CD14-positive monocyte (primary cell): ENCODE results near the gene IGHMBP2. TPM values are rescaled to one million over a fixed set of nuclear protein-coding genes. Genes with fewer than 3 reads are reported as not detected.

Source experiments
- DNase-seq, 3 donors: peaks; one replicate each; pipeline ENCODE4 v3.0.0-alpha.2; 2011 to 2022
- H2AFZ ChIP-seq: 2 replicates; pipeline ENCODE4 v1.6.0; 2012; ENCODE audit warnings: mild to moderate bottlenecking, low read depth, low read length, inconsistent platforms; ENCODE audit not compliant: insufficient read depth, poor library complexity, severe bottlenecking
- H3K27ac ChIP-seq, 2 donors: 1 replicate in 1 of 2; 2 replicates in 1 of 2; pipeline ENCODE4 v1.5.1; 2012 to 2013; ENCODE audit warnings: low read length in 2 of 2, control low read depth in 1 of 2, inconsistent platforms in 1 of 2, low read depth in 1 of 2, mild to moderate bottlenecking in 1 of 2
- H3K27me3 ChIP-seq, 2 donors: one replicate each; pipeline versions ENCODE4 v1.6.0 to v1.6.1; 2011 to 2013; ENCODE audit warnings: low read length in 2 of 2; ENCODE audit not compliant: control insufficient read depth in 2 of 2, insufficient read depth in 2 of 2
- H3K36me3 ChIP-seq, 2 donors: replicated peaks in 1 of 2; 1 replicate in 1 of 2; 2 replicates in 1 of 2; pipeline versions ENCODE4 v1.5.1 to v1.6.1; 2012 to 2013; ENCODE audit warnings: low read length in 2 of 2, control low read depth in 1 of 2, inconsistent platforms in 1 of 2, mild to moderate bottlenecking in 1 of 2; ENCODE audit not compliant: insufficient read depth in 2 of 2, control insufficient read depth in 1 of 2
- H3K4me1 ChIP-seq, 2 donors: 1 replicate in 1 of 2; 2 replicates in 1 of 2; pipeline versions ENCODE4 v1.5.1 to v1.6.1; 2012 to 2013; ENCODE audit warnings: low read length in 2 of 2, control low read depth in 1 of 2, inconsistent platforms in 1 of 2, mild to moderate bottlenecking in 1 of 2, moderate library complexity in 1 of 2; ENCODE audit not compliant: insufficient read depth in 2 of 2, control insufficient read depth in 1 of 2
- H3K4me2 ChIP-seq: replicated peaks from 2 replicates; pipeline ENCODE3; 2012; ENCODE audit warnings: low read length, moderate library complexity, mild to moderate bottlenecking; ENCODE audit not compliant: poor library complexity, severe bottlenecking; ENCODE audit errors: extremely low read depth
- H3K4me3 ChIP-seq, 3 experiments: fragments of 200-600 bp in 1 of 3; sonication (generic) in 1 of 3; replicated peaks in 1 of 3; 1 replicate in 2 of 3; 2 replicates in 1 of 3; pipeline ENCODE4 v1.5.1; 2011 to 2013; ENCODE audit warnings: low read length in 3 of 3, mild to moderate bottlenecking in 3 of 3, control low read depth in 2 of 3, low read depth in 2 of 3, inconsistent platforms in 1 of 3, moderate library complexity in 1 of 3
- H3K79me2 ChIP-seq: 2 replicates; pipeline ENCODE4 v1.6.0; 2012; ENCODE audit warnings: mild to moderate bottlenecking, control low read depth, inconsistent platforms, low read length, moderate library complexity; ENCODE audit not compliant: insufficient read depth
- H3K9ac ChIP-seq: 2 replicates; pipeline ENCODE4 v1.6.0; 2017; ENCODE audit warnings: low read length, mild to moderate bottlenecking; ENCODE audit not compliant: insufficient read depth, poor library complexity, severe bottlenecking
- H3K9me3 ChIP-seq, 2 donors: replicated peaks in 1 of 2; 1 replicate in 1 of 2; 2 replicates in 1 of 2; pipeline versions ENCODE4 v1.5.1 to v1.6.1; 2012 to 2013; ENCODE audit warnings: low read length in 2 of 2, control low read depth in 1 of 2; ENCODE audit not compliant: control insufficient read depth in 1 of 2, insufficient read depth in 1 of 2
- H4K20me1 ChIP-seq: 2 replicates; pipeline ENCODE4 v1.6.0; 2012; ENCODE audit warnings: mild to moderate bottlenecking, low read length, control low read depth, moderate library complexity; ENCODE audit not compliant: insufficient read depth
- H3K27ac Mint-ChIP-seq, 7 donors: one replicate each; pipeline ENCODE4 v1.8.0; 2020; ENCODE audit warnings: mild to moderate bottlenecking in 7 of 7, mixed read lengths in 7 of 7, moderate library complexity in 6 of 7, inconsistent platforms in 2 of 7
- H3K27me3 Mint-ChIP-seq, 3 donors: one replicate each; pipeline ENCODE4 v1.8.0; 2021 to 2022; ENCODE audit warnings: low read depth in 3 of 3, mild to moderate bottlenecking in 3 of 3, mixed read lengths in 3 of 3, moderate library complexity in 3 of 3, inconsistent platforms in 1 of 3
- H3K36me3 Mint-ChIP-seq, 2 donors: one replicate each; pipeline ENCODE4 v1.8.0; 2020; ENCODE audit warnings: mixed read lengths in 2 of 2, inconsistent platforms in 1 of 2, mild to moderate bottlenecking in 1 of 2
- H3K4me1 Mint-ChIP-seq: one replicate; pipeline ENCODE4 v1.8.0; 2020; ENCODE audit warnings: mild to moderate bottlenecking, mixed read lengths
- H3K4me3 Mint-ChIP-seq, 2 donors: one replicate each; pipeline ENCODE4 v1.8.0; 2020; ENCODE audit warnings: mild to moderate bottlenecking in 2 of 2, mixed read lengths in 2 of 2, moderate library complexity in 1 of 2
- H3K9me3 Mint-ChIP-seq, 7 donors: one replicate each; pipeline ENCODE4 v1.8.0; 2020 to 2022; ENCODE audit warnings: mixed read lengths in 7 of 7, mild to moderate bottlenecking in 6 of 7, moderate library complexity in 6 of 7, inconsistent platforms in 2 of 7
- WGBS: methylation state at CpG from one replicate; pipeline ENCODE4 v1.1.5; 2013; ENCODE audit warnings: missing lambda C conversion rate; ENCODE audit not compliant: insufficient coverage; 5-methylcytosine and 5-hydroxymethylcytosine counted together
- intact Hi-C, 2 donors: fragments of 100-400 bp; cut with micrococcal nuclease; formaldehyde crosslinking; loops; one replicate each; pipeline versions ENCODE4 v1.15.0 to v1.15.1; 2023
- polyA plus RNA-seq, 3 donors: library from polyadenylated mRNA; depleted of rRNA in 1 of 3; unstranded in 2 of 3; stranded (reverse) in 1 of 3; fragments of 300-500 nt in 2 of 3; fragments of >200 nt in 1 of 3; fragmentation: Illumina TruSeq in 2 of 3; gene quantifications; 1 replicate in 2 of 3; 2 replicates in 1 of 3; pipeline ENCODE4 v1.2.3, GENCODE V29; 2012 to 2021
- TF ChIP-seq, protein P1 (sequence below): fragments of 200-600 bp; IDR thresholded peaks from one replicate; pipeline ENCODE4 v1.8.0; 2022; ENCODE audit warnings: antibody characterized with exemption, mild to moderate bottlenecking

IGHMBP2 gene
- polyA plus RNA-seq, 3 donors: 3.9 to 14.9 (median 6.0) TPM

DNA sequence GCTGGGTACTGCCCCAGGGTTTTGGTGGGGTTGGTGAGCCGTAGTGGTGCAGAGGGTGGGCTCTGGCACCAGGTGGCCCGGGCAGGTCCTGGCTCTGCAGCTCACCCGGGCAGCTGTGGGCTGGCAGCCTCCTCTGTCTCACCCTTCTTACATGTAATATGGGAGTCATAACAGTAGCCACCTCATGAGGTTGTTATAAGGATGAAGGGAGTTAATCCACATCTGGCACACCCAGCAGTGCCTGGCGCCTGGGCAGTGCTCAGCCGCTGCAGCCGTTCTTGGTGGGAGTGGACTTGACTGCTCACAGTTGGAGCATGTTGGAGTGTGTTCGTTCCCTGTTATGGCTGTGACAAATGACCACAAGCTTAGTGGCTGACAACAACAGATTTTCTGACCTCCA, 28.7 kb downstream of the IGHMBP2 start:
- peaks cover 67 to 85% of the 10 kb centered on the region in 2 donors for H3K36me3 Mint-ChIP-seq
- H3K27me3 ChIP-seq: no peaks in the 10 kb centered on the region
- H2AFZ ChIP-seq: no peak overlapping the region
- intact Hi-C loops: no loop called here
- no peaks in the 10 kb centered on the region for H3K9me3 Mint-ChIP-seq
- TF ChIP-seq, protein P1, sequence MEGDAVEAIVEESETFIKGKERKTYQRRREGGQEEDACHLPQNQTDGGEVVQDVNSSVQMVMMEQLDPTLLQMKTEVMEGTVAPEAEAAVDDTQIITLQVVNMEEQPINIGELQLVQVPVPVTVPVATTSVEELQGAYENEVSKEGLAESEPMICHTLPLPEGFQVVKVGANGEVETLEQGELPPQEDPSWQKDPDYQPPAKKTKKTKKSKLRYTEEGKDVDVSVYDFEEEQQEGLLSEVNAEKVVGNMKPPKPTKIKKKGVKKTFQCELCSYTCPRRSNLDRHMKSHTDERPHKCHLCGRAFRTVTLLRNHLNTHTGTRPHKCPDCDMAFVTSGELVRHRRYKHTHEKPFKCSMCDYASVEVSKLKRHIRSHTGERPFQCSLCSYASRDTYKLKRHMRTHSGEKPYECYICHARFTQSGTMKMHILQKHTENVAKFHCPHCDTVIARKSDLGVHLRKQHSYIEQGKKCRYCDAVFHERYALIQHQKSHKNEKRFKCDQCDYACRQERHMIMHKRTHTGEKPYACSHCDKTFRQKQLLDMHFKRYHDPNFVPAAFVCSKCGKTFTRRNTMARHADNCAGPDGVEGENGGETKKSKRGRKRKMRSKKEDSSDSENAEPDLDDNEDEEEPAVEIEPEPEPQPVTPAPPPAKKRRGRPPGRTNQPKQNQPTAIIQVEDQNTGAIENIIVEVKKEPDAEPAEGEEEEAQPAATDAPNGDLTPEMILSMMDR: no peak
- H3K27ac Mint-ChIP-seq: no peak overlapping the region
- H3K27ac ChIP-seq: no peak overlapping the region
- H4K20me1 ChIP-seq: peaks cover 4% of the 10 kb centered on the region
- peaks cover 30% of the 10 kb centered on the region for H3K4me1 Mint-ChIP-seq
- H3K27me3 Mint-ChIP-seq: no peaks in the 10 kb centered on the region
- no peaks in the 10 kb centered on the region for H3K79me2 ChIP-seq
- H3K4me3 ChIP-seq: no peak overlapping the region
- no peak overlapping the region for H3K4me3 Mint-ChIP-seq
- H3K9ac ChIP-seq: no peak overlapping the region
- peaks cover 64 to 88% of the 10 kb centered on the region in 2 donors for H3K36me3 ChIP-seq
- 95% methylated on average over 2 of the region's 7 CpGs for WGBS
- peaks cover 18 to 23% of the 10 kb centered on the region in 2 donors for H3K4me1 ChIP-seq
- DNase-seq: no peak
- no peak overlapping the region for H3K4me2 ChIP-seq
- no peaks in the 10 kb centered on the region for H3K9me3 ChIP-seq

GRCh38 chr11:68932933-68933577, 29.4 kb downstream of the IGHMBP2 start:
- Histone ChIP-seq H3K4me3 (no peak overlapping the region), H3K36me3 (peaks cover 71 to 95% of the 10 kb centered on the region in 2 donors), H3K27me3 (no peaks in the 10 kb centered on the region), H3K4me2 (no peak overlapping the region), H3K4me1 (peaks cover 11 to 16% of the 10 kb centered on the region in 2 donors), H4K20me1 (no peaks in the 10 kb centered on the region), H2AFZ (no peak overlapping the region), H3K9me3 (no peaks in the 10 kb centered on the region), H3K27ac (no peak overlapping the region), H3K79me2 (no peaks in the 10 kb centered on the region), H3K9ac (no peak overlapping the region)
- 98% methylated on average over 15 of the region's 24 CpGs for WGBS
- DNase-seq: no peak
- Mint-ChIP-seq H3K4me3 (no peak overlapping the region), H3K36me3 (peaks cover 73 to 91% of the 10 kb centered on the region in 2 donors), H3K27me3 (no peaks in the 10 kb centered on the region), H3K27ac (peak overlapping the region in 2 of 7 donors; percentile 54 to 66), H3K4me1 (peaks cover 23% of the 10 kb centered on the region), H3K9me3 (no peaks in the 10 kb centered on the region)
- intact Hi-C loops: no loop called here
- TF ChIP-seq, protein P1: no peak
